ENCODE results near the gene KANTR. TPM values are rescaled to one million over a fixed set of nuclear protein-coding genes. Genes with fewer than 3 reads are reported as not detected.
A peak's percentile ranks its signal among the peaks of the same experiment; 100 is the strongest.

Gene KANTR
- total RNA-seq, 1 donor from 2014 or later: 6.8 TPM

- Mint-ChIP-seq H3K4me1 (ENCODE audit: low read depth, unreplicated experiment) (peaks cover 13% of the 10 kb centered on the region), H3K9me3 (ENCODE audit: unreplicated experiment) (no peaks in the 10 kb centered on the region), H3K27me3 (ENCODE audit: low read depth, unreplicated experiment) (no peaks in the 10 kb centered on the region), H3K4me3 (ENCODE audit: unreplicated experiment) (peak overlapping the region; percentile 81), H3K27ac (ENCODE audit: unreplicated experiment) (peak overlapping the region; percentile 93), H3K36me3 (ENCODE audit: low read depth, unreplicated experiment) (peaks cover 5% of the 10 kb centered on the region)
- Histone ChIP-seq H2AFZ (ENCODE audit: low read depth, low read length) (no peak overlapping the region), H3K4me1 (ENCODE audit: insufficient read depth, low read length) (peaks cover 10% of the 10 kb centered on the region), H3K4me2 (ENCODE audit: low read length) (peak overlapping the region; percentile 54), H3K79me2 (ENCODE audit: insufficient read depth, low read length) (peaks cover 35% of the 10 kb centered on the region), H4K20me1 (ENCODE audit: insufficient read depth, low read length) (peaks cover 34% of the 10 kb centered on the region), H3K27ac (ENCODE audit: low read depth, low read length) (peak overlapping the region; percentile 56), H3K9ac (ENCODE audit: low read length) (peak overlapping the region; percentile 62), H3K36me3 (ENCODE audit: insufficient read depth, low read length) (peaks cover 4% of the 10 kb centered on the region), H3K9me3 (ENCODE audit: insufficient read depth, low read depth, low read length) (no peaks in the 10 kb centered on the region), H3K27me3 (ENCODE audit: insufficient read depth, low read length) (no peaks in the 10 kb centered on the region), H3K4me3 (ENCODE audit: insufficient read depth, low read depth, low read length) (no peak overlapping the region)
- TF ChIP-seq EZH2 (IDR thresholded peaks at IDR 0.05; ENCODE audit: insufficient read depth, low read length) (no peak), CTCF (IDR thresholded peaks at IDR 0.05; ENCODE audit: insufficient read depth, low read depth, low read length) (no peak)
- no peak for FAIRE-seq
- DNase-seq (ENCODE audit: low read depth): peak; percentile 21
Measured at GRCh38 chrX:53080628-53081580, 13.0 kb upstream of the KANTR start.

DNA sequence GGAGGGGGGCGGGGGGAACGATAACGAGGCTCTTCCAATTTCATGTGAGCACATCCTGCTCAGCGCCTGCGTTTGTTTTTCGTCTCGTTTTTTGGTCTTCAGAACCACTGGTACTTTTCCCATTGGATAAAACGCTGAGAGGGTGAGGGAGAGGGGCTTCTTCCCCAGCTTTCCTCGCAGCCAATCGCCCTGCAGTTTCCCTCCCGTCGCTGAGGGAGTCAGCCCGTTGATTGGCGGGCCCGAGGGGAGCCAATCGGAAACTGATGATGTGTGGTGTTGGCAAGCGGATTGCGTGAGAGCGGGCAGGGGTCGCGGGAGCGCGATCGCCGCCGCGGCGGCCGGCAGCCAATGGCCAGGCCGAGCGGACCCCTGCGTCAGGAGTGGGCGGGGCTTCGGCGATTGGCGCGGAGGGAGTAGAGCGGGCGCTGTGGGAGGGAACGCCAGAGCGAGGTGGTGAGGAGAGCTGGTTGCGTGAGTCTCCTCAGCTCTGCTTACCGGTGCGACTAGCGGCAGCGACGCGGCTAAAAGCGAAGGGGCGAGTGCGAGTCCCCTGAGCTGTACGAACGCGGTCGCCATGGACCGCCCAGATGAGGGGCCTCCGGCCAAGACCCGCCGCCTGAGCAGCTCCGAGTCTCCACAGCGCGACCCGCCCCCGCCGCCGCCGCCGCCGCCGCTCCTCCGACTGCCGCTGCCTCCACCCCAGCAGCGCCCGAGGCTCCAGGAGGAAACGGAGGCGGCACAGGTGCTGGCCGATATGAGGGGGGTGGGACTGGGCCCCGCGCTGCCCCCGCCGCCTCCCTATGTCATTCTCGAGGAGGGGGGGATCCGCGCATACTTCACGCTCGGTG, 11.8 kb upstream of the KANTR start, which contains the start of gene TSPYL2:
Gene TSPYL2, plus strand, starts transcription at position 443 of the 848 bp plus-strand sequence. Its CDS starts 132 bp downstream, at position 575.
- FAIRE-seq: peak; percentile 98
- H3K4me3 Mint-ChIP-seq (ENCODE audit: unreplicated experiment): peak within 1 kb of the TSS; percentile 96
- H3K27ac ChIP-seq (ENCODE audit: low read depth, low read length): peak within 1 kb of the TSS; percentile 68
- no peak for TF ChIP-seq EZH2 (IDR thresholded peaks at IDR 0.05; ENCODE audit: insufficient read depth, low read length)
- TF ChIP-seq CTCF (IDR thresholded peaks at IDR 0.05; ENCODE audit: insufficient read depth, low read depth, low read length): no peak
- H3K4me2 ChIP-seq (ENCODE audit: low read length): peak within 1 kb of the TSS; percentile 98
- H3K4me3 ChIP-seq (ENCODE audit: insufficient read depth, low read depth, low read length): peak within 1 kb of the TSS; percentile 68
- peaks cover 19% of the 10 kb centered on the region for H3K4me1 Mint-ChIP-seq (ENCODE audit: low read depth, unreplicated experiment)
- no peaks in the 10 kb centered on the region for H3K9me3 ChIP-seq (ENCODE audit: insufficient read depth, low read depth, low read length)
- peak within 1 kb of the TSS; percentile 75 for H3K27ac Mint-ChIP-seq (ENCODE audit: unreplicated experiment)
- no peaks in the 10 kb centered on the region for H3K27me3 ChIP-seq (ENCODE audit: insufficient read depth, low read length)
- no peak within 1 kb of the TSS for H2AFZ ChIP-seq (ENCODE audit: low read depth, low read length)
- peaks cover 10% of the 10 kb centered on the region for H3K4me1 ChIP-seq (ENCODE audit: insufficient read depth, low read length)
- H4K20me1 ChIP-seq (ENCODE audit: insufficient read depth, low read length): peaks cover 46% of the 10 kb centered on the region
- H3K36me3 ChIP-seq (ENCODE audit: insufficient read depth, low read length): peaks cover 10% of the 10 kb centered on the region
- no peaks in the 10 kb centered on the region for H3K27me3 Mint-ChIP-seq (ENCODE audit: low read depth, unreplicated experiment)
- peak; percentile 95 for DNase-seq (ENCODE audit: low read depth)
- H3K36me3 Mint-ChIP-seq (ENCODE audit: low read depth, unreplicated experiment): peaks cover 10% of the 10 kb centered on the region
- H3K79me2 ChIP-seq (ENCODE audit: insufficient read depth, low read length): peaks cover 38% of the 10 kb centered on the region
- no peaks in the 10 kb centered on the region for H3K9me3 Mint-ChIP-seq (ENCODE audit: unreplicated experiment)
- peak within 1 kb of the TSS; percentile 88 for H3K9ac ChIP-seq (ENCODE audit: low read length)
